Nephron (organoid): ENCODE data around the gene NIM1K.

Source experiments
- H3K27ac Mint-ChIP-seq, 3 experiments: 2 replicates each; pipeline ENCODE4 v1.8.0; 2020; ENCODE audit warnings: mixed read lengths in 3 of 3, mild to moderate bottlenecking in 2 of 3, moderate library complexity in 1 of 3
- H3K27me3 Mint-ChIP-seq: 2 replicates; pipeline ENCODE4 v1.8.0; 2021; ENCODE audit warnings: low read depth, mild to moderate bottlenecking, moderate library complexity, mixed read lengths
- H3K36me3 Mint-ChIP-seq: 2 replicates; pipeline ENCODE4 v1.8.0; 2020; ENCODE audit warnings: low read depth, mixed read lengths
- H3K4me1 Mint-ChIP-seq: 2 replicates; pipeline ENCODE4 v1.8.0; 2020; ENCODE audit warnings: mixed read lengths
- H3K4me3 Mint-ChIP-seq, 3 experiments: 2 replicates each; pipeline ENCODE4 v1.8.0; 2020; ENCODE audit warnings: mild to moderate bottlenecking in 3 of 3, mixed read lengths in 3 of 3, moderate library complexity in 2 of 3
- H3K9me3 Mint-ChIP-seq: 2 replicates; pipeline ENCODE4 v1.8.0; 2020; ENCODE audit warnings: mixed read lengths
- CTCF ChIP-seq, 3 experiments: fragments of 200-600 bp; sonication (generic); IDR thresholded peaks; one replicate each; pipeline ENCODE4 v1.5.0; 2021; ENCODE audit warnings: antibody characterized with exemption in 3 of 3; ENCODE audit not compliant: unreplicated experiment in 3 of 3

The NIM1K gene

GRCh38 chr5:43275391-43275790 is 83.4 kb downstream of the NIM1K start:
- H3K27me3 Mint-ChIP-seq = no peaks in the 10 kb centered on the region
- no peaks in the 10 kb centered on the region for H3K9me3 Mint-ChIP-seq
- TF ChIP-seq CTCF (IDR thresholded peaks at IDR 0.05; ENCODE audit: unreplicated experiment in 3 of 3) = no peak
- no peak overlapping the region for H3K27ac Mint-ChIP-seq
- H3K36me3 Mint-ChIP-seq = no peaks in the 10 kb centered on the region
- no peaks in the 10 kb centered on the region for H3K4me1 Mint-ChIP-seq
- H3K4me3 Mint-ChIP-seq = no peak overlapping the region

- no peaks in the 10 kb centered on the region for H3K4me1 Mint-ChIP-seq
- H3K9me3 Mint-ChIP-seq = no peaks in the 10 kb centered on the region
- no peaks in the 10 kb centered on the region for H3K36me3 Mint-ChIP-seq
- H3K27me3 Mint-ChIP-seq = no peaks in the 10 kb centered on the region
- no peak for TF ChIP-seq CTCF (IDR thresholded peaks at IDR 0.05; ENCODE audit: unreplicated experiment in 3 of 3)
- no peak overlapping the region for H3K27ac Mint-ChIP-seq
- H3K4me3 Mint-ChIP-seq = no peak overlapping the region
These were observed 87.7 kb downstream of the NIM1K start for GRCh38 chr5:43279548-43280274.

GRCh38 chr5:43281840-43282658 is 90.0 kb downstream of the NIM1K start:
- Mint-ChIP-seq H3K4me3 (no peak overlapping the region), H3K4me1 (no peaks in the 10 kb centered on the region), H3K9me3 (no peaks in the 10 kb centered on the region), H3K36me3 (peaks cover 10% of the 10 kb centered on the region), H3K27ac (no peak overlapping the region), H3K27me3 (no peaks in the 10 kb centered on the region)
- TF ChIP-seq CTCF (IDR thresholded peaks at IDR 0.05; ENCODE audit: unreplicated experiment in 3 of 3) = no peak

- no peak overlapping the region for H3K4me3 Mint-ChIP-seq
- no peak for TF ChIP-seq CTCF (IDR thresholded peaks at IDR 0.05; ENCODE audit: unreplicated experiment in 3 of 3)
- H3K9me3 Mint-ChIP-seq = no peaks in the 10 kb centered on the region
- H3K27me3 Mint-ChIP-seq = no peaks in the 10 kb centered on the region
- no peak overlapping the region for H3K27ac Mint-ChIP-seq
- H3K36me3 Mint-ChIP-seq = peaks cover 46% of the 10 kb centered on the region
- no peaks in the 10 kb centered on the region for H3K4me1 Mint-ChIP-seq
These were observed 94.6 kb downstream of the NIM1K start for GRCh38 chr5:43286623-43287022.

- Mint-ChIP-seq H3K4me1 (no peaks in the 10 kb centered on the region), H3K9me3 (no peaks in the 10 kb centered on the region), H3K27me3 (no peaks in the 10 kb centered on the region), H3K27ac (peak overlapping the region in 1 of 3 experiments; percentile 66), H3K36me3 (peaks cover 51% of the 10 kb centered on the region), H3K4me3 (no peak overlapping the region)
- TF ChIP-seq CTCF (IDR thresholded peaks at IDR 0.05; ENCODE audit: unreplicated experiment in 3 of 3) = no peak
These were observed 95.5 kb downstream of the NIM1K start for GRCh38 chr5:43287493-43287892.
